Ovary (tissue), 3 donors: ENCODE measurements around the gene MED23.

ENCODE experiments used
- EP300 ChIP-seq: sonication (generic); formaldehyde crosslinking; IDR thresholded peaks from one replicate; pipeline ENCODE4 v1.6.1; 2017; ENCODE audit warnings: antibody characterized with exemption
- POLR2A ChIP-seq: fragments of 450-650 bp; IDR thresholded peaks from one replicate; pipeline ENCODE4 v1.6.1; 2017; ENCODE audit warnings: antibody characterized with exemption, mild to moderate bottlenecking, moderate library complexity
- TF ChIP-seq, protein P1 (sequence below), 3 donors: fragments of 450-650 bp in 2 of 3; fragments of 200-600 bp in 1 of 3; IDR thresholded peaks; one replicate each; pipeline versions ENCODE4 v1.5.1 to v1.8.0; 2016 to 2022; ENCODE audit warnings: antibody characterized with exemption in 3 of 3, mild to moderate bottlenecking in 1 of 3
- donor health status: DM: no; HTN: no; CAD: no.

DNA sequence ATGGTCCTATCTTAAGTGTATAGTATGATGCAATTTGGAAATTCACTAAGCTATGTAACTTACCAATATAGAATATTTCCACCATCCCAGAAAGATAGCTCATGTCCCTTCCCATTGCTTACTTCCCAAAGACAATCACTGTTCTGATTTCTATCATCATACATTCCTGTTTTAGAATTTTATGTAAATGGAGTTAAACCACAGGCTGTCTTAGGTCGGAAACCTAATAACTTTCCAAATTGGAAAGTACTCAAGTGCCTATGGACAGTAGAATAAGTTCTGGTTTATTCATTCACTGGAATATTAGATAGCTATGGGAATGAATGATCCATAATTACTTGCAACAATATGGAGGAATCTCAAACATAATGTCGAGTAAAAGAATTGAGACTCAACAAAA, 29.2 kb upstream of the MED23 start:
- TF ChIP-seq, protein P1, sequence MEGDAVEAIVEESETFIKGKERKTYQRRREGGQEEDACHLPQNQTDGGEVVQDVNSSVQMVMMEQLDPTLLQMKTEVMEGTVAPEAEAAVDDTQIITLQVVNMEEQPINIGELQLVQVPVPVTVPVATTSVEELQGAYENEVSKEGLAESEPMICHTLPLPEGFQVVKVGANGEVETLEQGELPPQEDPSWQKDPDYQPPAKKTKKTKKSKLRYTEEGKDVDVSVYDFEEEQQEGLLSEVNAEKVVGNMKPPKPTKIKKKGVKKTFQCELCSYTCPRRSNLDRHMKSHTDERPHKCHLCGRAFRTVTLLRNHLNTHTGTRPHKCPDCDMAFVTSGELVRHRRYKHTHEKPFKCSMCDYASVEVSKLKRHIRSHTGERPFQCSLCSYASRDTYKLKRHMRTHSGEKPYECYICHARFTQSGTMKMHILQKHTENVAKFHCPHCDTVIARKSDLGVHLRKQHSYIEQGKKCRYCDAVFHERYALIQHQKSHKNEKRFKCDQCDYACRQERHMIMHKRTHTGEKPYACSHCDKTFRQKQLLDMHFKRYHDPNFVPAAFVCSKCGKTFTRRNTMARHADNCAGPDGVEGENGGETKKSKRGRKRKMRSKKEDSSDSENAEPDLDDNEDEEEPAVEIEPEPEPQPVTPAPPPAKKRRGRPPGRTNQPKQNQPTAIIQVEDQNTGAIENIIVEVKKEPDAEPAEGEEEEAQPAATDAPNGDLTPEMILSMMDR (IDR thresholded peaks at IDR 0.05), result no peak
- TF ChIP-seq POLR2A (no peak), EP300 (no peak)
